Measurements from ENCODE around the gene PHF11. TPM values are rescaled to one million over a fixed set of nuclear protein-coding genes. Genes with fewer than 3 reads are reported as not detected.

Gene PHF11
- polyA plus RNA-seq, 1 donor (not counting 4 experiments of a cell fraction or from before 2014, with no cell fraction given), result 32.9 TPM

DNA sequence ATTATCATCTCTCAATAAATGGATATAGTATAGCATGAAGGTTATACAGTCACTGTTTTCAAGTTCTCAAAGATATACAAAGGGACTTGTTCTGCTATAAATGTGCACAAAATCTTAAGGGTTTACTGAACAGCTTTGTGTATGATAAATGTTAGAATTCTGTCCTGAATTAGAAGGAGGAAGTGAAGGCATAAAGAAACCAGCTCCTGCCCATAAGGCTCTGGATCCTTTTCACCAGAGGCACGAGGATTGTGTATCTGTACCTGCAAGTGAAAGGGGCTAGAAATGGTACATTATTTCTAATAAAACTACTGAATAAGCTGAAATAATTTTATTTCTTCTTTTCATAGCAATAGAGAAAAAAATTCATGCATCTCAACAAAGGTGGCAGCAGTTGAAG, 32.4 kb downstream of the PHF11 start:
- TF ChIP-seq EZH2 (IDR thresholded peaks at IDR 0.05; ENCODE audit: low read length), result no peak
- TF ChIP-seq, protein P1, sequence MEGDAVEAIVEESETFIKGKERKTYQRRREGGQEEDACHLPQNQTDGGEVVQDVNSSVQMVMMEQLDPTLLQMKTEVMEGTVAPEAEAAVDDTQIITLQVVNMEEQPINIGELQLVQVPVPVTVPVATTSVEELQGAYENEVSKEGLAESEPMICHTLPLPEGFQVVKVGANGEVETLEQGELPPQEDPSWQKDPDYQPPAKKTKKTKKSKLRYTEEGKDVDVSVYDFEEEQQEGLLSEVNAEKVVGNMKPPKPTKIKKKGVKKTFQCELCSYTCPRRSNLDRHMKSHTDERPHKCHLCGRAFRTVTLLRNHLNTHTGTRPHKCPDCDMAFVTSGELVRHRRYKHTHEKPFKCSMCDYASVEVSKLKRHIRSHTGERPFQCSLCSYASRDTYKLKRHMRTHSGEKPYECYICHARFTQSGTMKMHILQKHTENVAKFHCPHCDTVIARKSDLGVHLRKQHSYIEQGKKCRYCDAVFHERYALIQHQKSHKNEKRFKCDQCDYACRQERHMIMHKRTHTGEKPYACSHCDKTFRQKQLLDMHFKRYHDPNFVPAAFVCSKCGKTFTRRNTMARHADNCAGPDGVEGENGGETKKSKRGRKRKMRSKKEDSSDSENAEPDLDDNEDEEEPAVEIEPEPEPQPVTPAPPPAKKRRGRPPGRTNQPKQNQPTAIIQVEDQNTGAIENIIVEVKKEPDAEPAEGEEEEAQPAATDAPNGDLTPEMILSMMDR (optimal IDR thresholded peaks at IDR 0.05 in 1 of 3, IDR thresholded peaks at IDR 0.05 in 1 of 3, conservative IDR thresholded peaks at IDR 0.05 in 1 of 3; ENCODE audit: extremely low read depth in 1 of 3, insufficient read depth in 2 of 3, low read length in 3 of 3), result no peak
- no peaks in the 10 kb centered on the region for H3K27me3 ChIP-seq (ENCODE audit: control insufficient read depth, extremely low read depth, insufficient read depth, low read length)
- H3K4me1 ChIP-seq (ENCODE audit: control insufficient read depth, extremely low read depth, insufficient read depth, low read length), result no peaks in the 10 kb centered on the region
- H3K79me2 ChIP-seq (ENCODE audit: control insufficient read depth, insufficient read depth, low read length), result no peaks in the 10 kb centered on the region
- H3K4me2 ChIP-seq (ENCODE audit: control insufficient read depth, extremely low read depth, insufficient read depth, low read depth, low read length), result no peak overlapping the region
- DNase-seq (ENCODE audit: low read depth, low spot score), result no peak
- FAIRE-seq, result no peak
- no peak overlapping the region for H3K4me3 ChIP-seq (ENCODE audit: control insufficient read depth in 2 of 3, extremely low read depth in 1 of 3, insufficient read depth in 2 of 3, low read depth in 1 of 3, low read length in 3 of 3)
- no peak overlapping the region for H2AFZ ChIP-seq (ENCODE audit: control insufficient read depth, low read length)
- H4K20me1 ChIP-seq (ENCODE audit: control insufficient read depth, extremely low read depth, insufficient read depth, low read length), result no peaks in the 10 kb centered on the region
- no peaks in the 10 kb centered on the region for H3K9me1 ChIP-seq (ENCODE audit: control insufficient read depth, extremely low read depth, insufficient read depth, low read length)
- peaks cover 9 to 12% of the 10 kb centered on the region in 2 experiments for H3K36me3 ChIP-seq (ENCODE audit: control insufficient read depth in 2 of 2, extremely low read depth in 1 of 2, insufficient read depth in 2 of 2, low read length in 2 of 2)
- H3K9me3 ChIP-seq (ENCODE audit: control insufficient read depth, low read depth, low read length), result no peaks in the 10 kb centered on the region
- dilution Hi-C loops (cut with MboI; ENCODE audit: extremely low pct_ligation_motif_present, low sequenced_read_pairs), result no loop called here
- no peak overlapping the region for H3K9ac ChIP-seq (ENCODE audit: control insufficient read depth, extremely low read depth, insufficient read depth, low read length)
- no peak overlapping the region for H3K27ac ChIP-seq (ENCODE audit: control insufficient read depth, insufficient read depth, low read length)

DNA sequence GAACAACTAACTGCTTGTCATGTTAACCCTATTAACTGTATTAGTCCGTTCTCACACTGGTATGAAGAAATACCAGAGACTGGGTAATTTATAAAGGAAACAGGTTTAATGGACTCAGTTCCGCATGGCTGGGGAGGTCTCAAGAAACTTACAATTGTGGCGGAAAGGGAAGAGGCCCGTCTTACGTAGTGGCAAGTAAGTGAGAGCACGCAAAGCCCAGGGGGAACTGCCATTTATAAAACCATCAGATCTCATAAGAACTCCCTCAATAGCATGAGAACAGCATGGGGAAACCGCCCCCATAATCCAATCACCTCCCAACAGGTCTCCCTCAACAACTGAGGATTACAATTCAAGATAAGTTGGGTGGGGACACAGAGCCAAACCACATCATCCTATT, 34.7 kb downstream of the PHF11 start:
- no peaks in the 10 kb centered on the region for H3K9me3 ChIP-seq (ENCODE audit: control insufficient read depth, low read depth, low read length)
- H3K27ac ChIP-seq (ENCODE audit: control insufficient read depth, insufficient read depth, low read length), result no peak overlapping the region
- no peaks in the 10 kb centered on the region for H3K9me1 ChIP-seq (ENCODE audit: control insufficient read depth, extremely low read depth, insufficient read depth, low read length)
- FAIRE-seq (no peak), DNase-seq (ENCODE audit: low read depth, low spot score) (no peak)
- no peaks in the 10 kb centered on the region for H4K20me1 ChIP-seq (ENCODE audit: control insufficient read depth, extremely low read depth, insufficient read depth, low read length)
- no peaks in the 10 kb centered on the region for H3K4me1 ChIP-seq (ENCODE audit: control insufficient read depth, extremely low read depth, insufficient read depth, low read length)
- H3K4me3 ChIP-seq (ENCODE audit: control insufficient read depth in 2 of 3, extremely low read depth in 1 of 3, insufficient read depth in 2 of 3, low read depth in 1 of 3, low read length in 3 of 3), result no peak overlapping the region
- H2AFZ ChIP-seq (ENCODE audit: control insufficient read depth, low read length), result no peak overlapping the region
- H3K36me3 ChIP-seq (ENCODE audit: control insufficient read depth in 2 of 2, extremely low read depth in 1 of 2, insufficient read depth in 2 of 2, low read length in 2 of 2), result peaks cover 12 to 14% of the 10 kb centered on the region in 2 experiments
- H3K4me2 ChIP-seq (ENCODE audit: control insufficient read depth, extremely low read depth, insufficient read depth, low read depth, low read length), result no peak overlapping the region
- H3K79me2 ChIP-seq (ENCODE audit: control insufficient read depth, insufficient read depth, low read length), result no peaks in the 10 kb centered on the region
- no peaks in the 10 kb centered on the region for H3K27me3 ChIP-seq (ENCODE audit: control insufficient read depth, extremely low read depth, insufficient read depth, low read length)
- TF ChIP-seq EZH2 (IDR thresholded peaks at IDR 0.05; ENCODE audit: low read length), result no peak
- TF ChIP-seq, protein P1 (optimal IDR thresholded peaks at IDR 0.05 in 1 of 3, IDR thresholded peaks at IDR 0.05 in 1 of 3, conservative IDR thresholded peaks at IDR 0.05 in 1 of 3; ENCODE audit: extremely low read depth in 1 of 3, insufficient read depth in 2 of 3, low read length in 3 of 3), result no peak
- no peak overlapping the region for H3K9ac ChIP-seq (ENCODE audit: control insufficient read depth, extremely low read depth, insufficient read depth, low read length)
- dilution Hi-C loops (cut with MboI; ENCODE audit: extremely low pct_ligation_motif_present, low sequenced_read_pairs), result no loop called here
